ENCODE data around the gene ADGRE2.
"Not testable (repeated sequence)": the region's sequence is repeated elsewhere in the genome, so short reads cannot be mapped to it uniquely, and the experiment has no call there.

The ADGRE2 gene

GRCh38 chr19:14786421-14786851 lies 8.1 kb upstream of the ADGRE2 start:
- H3K23ac ChIP-seq (ENCODE audit: low read depth, low read length, poor library complexity), result no peak overlapping the region
- H3K4ac ChIP-seq (ENCODE audit: low read length), result no peak overlapping the region
- H2BK15ac ChIP-seq (ENCODE audit: low read length), result no peak overlapping the region
- no peak overlapping the region for H2BK120ac ChIP-seq (ENCODE audit: low read depth, low read length)
- no peaks in the 10 kb centered on the region for H3K9me3 ChIP-seq (replicated peaks in 1 of 2; ENCODE audit: control insufficient read depth in 2 of 2, insufficient read depth in 1 of 2, low read depth in 1 of 2, low read length in 2 of 2)
- DNase-seq (ENCODE audit: low spot score), result peak; percentile 50
- H3K14ac ChIP-seq (ENCODE audit: low read length), result no peak overlapping the region
- H3K79me1 ChIP-seq (ENCODE audit: low read depth, low read length), result no peaks in the 10 kb centered on the region
- no peak overlapping the region for H3K9ac ChIP-seq (ENCODE audit: low read depth, low read length, poor library complexity)
- H3K27ac ChIP-seq (replicated peaks; ENCODE audit: low read length), result no peak overlapping the region
- no peak overlapping the region for H2BK12ac ChIP-seq (ENCODE audit: low read length)
- no peak overlapping the region for H3K4me3 ChIP-seq (ENCODE audit: low read length in 2 of 2)
- WGBS, 2 donors (ENCODE audit: extremely low coverage in 2 of 2, insufficient read length in 2 of 2, insufficient replicate concordance in 1 of 2), result no CpG with 5 or more reads among the region's 18 CpGs
- no peak overlapping the region for H2BK5ac ChIP-seq (ENCODE audit: low read length)
- peak overlapping the region; percentile 41 for H3K18ac ChIP-seq (ENCODE audit: low read length)
- H4K8ac ChIP-seq (ENCODE audit: low read depth, low read length), result no peak overlapping the region
- no peak overlapping the region for H3K4me2 ChIP-seq (ENCODE audit: insufficient read depth, low read length, poor library complexity, severe bottlenecking)
- H2AFZ ChIP-seq (ENCODE audit: low read length), result peak overlapping the region; percentile 75
- no peak overlapping the region for H4K91ac ChIP-seq (ENCODE audit: low read depth, low read length, poor library complexity)
- H3K27me3 ChIP-seq (ENCODE audit: control insufficient read depth in 3 of 3, insufficient read depth in 3 of 3, low read depth in 1 of 3, low read length in 3 of 3), result no peaks in the 10 kb centered on the region
- H2AK5ac ChIP-seq (ENCODE audit: low read depth, low read length), result no peak overlapping the region
- peaks cover 0 to 3% of the 10 kb centered on the region in 2 donors for H3K4me1 ChIP-seq (ENCODE audit: control insufficient read depth in 2 of 2, insufficient read depth in 1 of 2, low read depth in 1 of 2, low read length in 2 of 2)
- H3K36me3 ChIP-seq (replicated peaks in 1 of 2; ENCODE audit: control insufficient read depth in 2 of 2, insufficient read depth in 2 of 2, low read length in 2 of 2), result no peaks in the 10 kb centered on the region

DNA sequence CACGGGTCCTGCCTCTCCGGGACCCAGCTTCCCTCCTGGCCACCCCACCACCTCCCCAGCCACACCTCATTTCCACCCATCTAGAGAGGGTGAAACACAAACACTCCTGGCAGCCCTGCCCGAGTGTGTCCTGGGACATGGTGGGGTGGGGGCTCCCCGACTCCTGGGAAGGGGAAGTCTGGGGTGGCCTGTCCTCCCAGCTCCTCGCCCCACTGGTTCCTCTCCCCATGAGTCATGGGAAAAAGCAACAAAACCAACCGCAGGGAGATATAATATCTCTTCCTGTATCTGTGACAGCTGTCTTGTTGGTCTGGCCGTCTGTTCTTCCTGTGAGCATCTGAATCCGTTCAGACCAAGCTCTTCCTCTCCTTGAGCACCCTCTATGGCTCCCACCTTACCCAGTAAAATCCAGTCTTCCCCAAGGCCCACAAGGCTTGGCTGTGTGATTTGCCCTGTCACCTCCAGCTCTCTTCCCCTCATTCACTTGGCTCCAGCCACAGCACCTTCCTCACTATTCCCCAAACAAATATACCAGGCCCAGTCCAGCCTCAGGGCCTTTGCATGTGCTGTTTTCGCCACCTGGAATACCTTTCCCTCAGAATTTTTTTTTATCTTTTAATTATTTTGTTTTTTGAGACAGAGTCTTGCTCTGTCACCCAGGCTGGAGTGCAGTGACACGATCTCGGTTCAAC lies 6.9 kb upstream of the ADGRE2 start:
- H2BK12ac ChIP-seq (ENCODE audit: low read length); H3K27me3 ChIP-seq (ENCODE audit: control insufficient read depth in 3 of 3, insufficient read depth in 3 of 3, low read depth in 1 of 3, low read length in 3 of 3); H2BK15ac ChIP-seq (ENCODE audit: low read length); H2AK5ac ChIP-seq (ENCODE audit: low read depth, low read length); H3K9me3 ChIP-seq (replicated peaks in 1 of 2; ENCODE audit: control insufficient read depth in 2 of 2, insufficient read depth in 1 of 2, low read depth in 1 of 2, low read length in 2 of 2); H3K14ac ChIP-seq (ENCODE audit: low read length); H3K4ac ChIP-seq (ENCODE audit: low read length); H3K4me1 ChIP-seq (ENCODE audit: control insufficient read depth in 2 of 2, insufficient read depth in 1 of 2, low read depth in 1 of 2, low read length in 2 of 2); H3K4me2 ChIP-seq (ENCODE audit: insufficient read depth, low read length, poor library complexity, severe bottlenecking); H4K91ac ChIP-seq (ENCODE audit: low read depth, low read length, poor library complexity); H3K4me3 ChIP-seq (ENCODE audit: low read length in 2 of 2); H3K9ac ChIP-seq (ENCODE audit: low read depth, low read length, poor library complexity); H2BK5ac ChIP-seq (ENCODE audit: low read length); H2BK120ac ChIP-seq (ENCODE audit: low read depth, low read length); H2AFZ ChIP-seq (ENCODE audit: low read length); DNase-seq (ENCODE audit: low spot score); H3K79me1 ChIP-seq (ENCODE audit: low read depth, low read length); H3K23ac ChIP-seq (ENCODE audit: low read depth, low read length, poor library complexity); H3K18ac ChIP-seq (ENCODE audit: low read length); H3K36me3 ChIP-seq (replicated peaks in 1 of 2; ENCODE audit: control insufficient read depth in 2 of 2, insufficient read depth in 2 of 2, low read length in 2 of 2); H4K8ac ChIP-seq (ENCODE audit: low read depth, low read length); H3K27ac ChIP-seq (replicated peaks; ENCODE audit: low read length): not testable (repeated sequence)
- no CpG with 5 or more reads among the region's 11 CpGs for WGBS, 2 donors (ENCODE audit: extremely low coverage in 2 of 2, insufficient read length in 2 of 2, insufficient replicate concordance in 1 of 2)

- not testable (repeated sequence) for H3K14ac ChIP-seq (ENCODE audit: low read length); H3K23ac ChIP-seq (ENCODE audit: low read depth, low read length, poor library complexity); H3K36me3 ChIP-seq (replicated peaks in 1 of 2; ENCODE audit: control insufficient read depth in 2 of 2, insufficient read depth in 2 of 2, low read length in 2 of 2); H3K4me1 ChIP-seq (ENCODE audit: control insufficient read depth in 2 of 2, insufficient read depth in 1 of 2, low read depth in 1 of 2, low read length in 2 of 2); H3K4me2 ChIP-seq (ENCODE audit: insufficient read depth, low read length, poor library complexity, severe bottlenecking); H2AK5ac ChIP-seq (ENCODE audit: low read depth, low read length); H2AFZ ChIP-seq (ENCODE audit: low read length); H2BK15ac ChIP-seq (ENCODE audit: low read length); H2BK12ac ChIP-seq (ENCODE audit: low read length); H4K91ac ChIP-seq (ENCODE audit: low read depth, low read length, poor library complexity); H3K9ac ChIP-seq (ENCODE audit: low read depth, low read length, poor library complexity); H3K9me3 ChIP-seq (replicated peaks in 1 of 2; ENCODE audit: control insufficient read depth in 2 of 2, insufficient read depth in 1 of 2, low read depth in 1 of 2, low read length in 2 of 2); H3K27me3 ChIP-seq (ENCODE audit: control insufficient read depth in 3 of 3, insufficient read depth in 3 of 3, low read depth in 1 of 3, low read length in 3 of 3); H3K79me1 ChIP-seq (ENCODE audit: low read depth, low read length); H2BK120ac ChIP-seq (ENCODE audit: low read depth, low read length); H3K4me3 ChIP-seq (ENCODE audit: low read length in 2 of 2); H4K8ac ChIP-seq (ENCODE audit: low read depth, low read length); H2BK5ac ChIP-seq (ENCODE audit: low read length); H3K4ac ChIP-seq (ENCODE audit: low read length); DNase-seq (ENCODE audit: low spot score); H3K27ac ChIP-seq (replicated peaks; ENCODE audit: low read length); H3K18ac ChIP-seq (ENCODE audit: low read length)
- WGBS, 2 donors (ENCODE audit: extremely low coverage in 2 of 2, insufficient read length in 2 of 2, insufficient replicate concordance in 1 of 2), result no CpG with 5 or more reads among the region's 10 CpGs
These were observed 6.4 kb upstream of the ADGRE2 start for GRCh38 chr19:14784730-14785101.

DNA sequence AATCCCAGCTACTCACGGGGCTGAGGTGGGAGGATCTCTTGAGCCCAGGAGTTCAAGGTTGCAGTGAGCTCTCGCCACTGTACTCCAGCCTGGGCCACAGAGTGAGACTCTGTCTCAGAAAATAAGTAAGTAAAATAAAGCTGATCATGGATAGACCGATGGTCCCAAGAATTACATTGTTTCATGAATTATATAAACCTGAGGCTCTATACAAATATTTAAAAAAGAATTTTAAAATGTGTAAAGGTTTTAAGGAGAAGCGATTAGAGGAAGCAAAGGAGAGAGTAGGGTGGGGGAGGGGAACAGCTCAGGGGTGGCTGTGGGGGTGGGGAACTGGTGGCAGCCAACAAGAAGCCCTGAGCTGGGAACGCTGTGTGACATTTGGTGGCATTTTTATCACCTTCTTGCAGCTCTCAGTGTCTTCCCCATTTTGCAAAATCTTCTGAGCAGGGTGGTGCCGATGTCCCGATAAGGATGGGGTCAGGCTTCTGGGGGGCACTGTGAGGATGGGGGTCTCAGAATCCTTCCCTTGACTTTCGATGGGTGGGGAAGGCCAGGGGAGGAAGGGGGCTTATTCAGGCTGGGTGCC lies 5.1 kb upstream of the ADGRE2 start:
- not testable (repeated sequence) for H2BK12ac ChIP-seq (ENCODE audit: low read length); H2BK15ac ChIP-seq (ENCODE audit: low read length); H4K8ac ChIP-seq (ENCODE audit: low read depth, low read length); H4K91ac ChIP-seq (ENCODE audit: low read depth, low read length, poor library complexity); H3K4me1 ChIP-seq (ENCODE audit: control insufficient read depth in 2 of 2, insufficient read depth in 1 of 2, low read depth in 1 of 2, low read length in 2 of 2); H2AFZ ChIP-seq (ENCODE audit: low read length); H3K27me3 ChIP-seq (ENCODE audit: control insufficient read depth in 3 of 3, insufficient read depth in 3 of 3, low read depth in 1 of 3, low read length in 3 of 3); H3K4me3 ChIP-seq (ENCODE audit: low read length in 2 of 2); H3K18ac ChIP-seq (ENCODE audit: low read length); H3K9me3 ChIP-seq (replicated peaks in 1 of 2; ENCODE audit: control insufficient read depth in 2 of 2, insufficient read depth in 1 of 2, low read depth in 1 of 2, low read length in 2 of 2); DNase-seq (ENCODE audit: low spot score); H3K23ac ChIP-seq (ENCODE audit: low read depth, low read length, poor library complexity); H3K14ac ChIP-seq (ENCODE audit: low read length); H2AK5ac ChIP-seq (ENCODE audit: low read depth, low read length); H3K27ac ChIP-seq (replicated peaks; ENCODE audit: low read length); H3K4ac ChIP-seq (ENCODE audit: low read length); H3K9ac ChIP-seq (ENCODE audit: low read depth, low read length, poor library complexity); H2BK120ac ChIP-seq (ENCODE audit: low read depth, low read length); H3K36me3 ChIP-seq (replicated peaks in 1 of 2; ENCODE audit: control insufficient read depth in 2 of 2, insufficient read depth in 2 of 2, low read length in 2 of 2); H3K79me1 ChIP-seq (ENCODE audit: low read depth, low read length); H2BK5ac ChIP-seq (ENCODE audit: low read length)
- no CpG with 5 or more reads among the region's 8 CpGs for WGBS, 2 donors (ENCODE audit: extremely low coverage in 2 of 2, insufficient read length in 2 of 2, insufficient replicate concordance in 1 of 2)
- H3K4me2 ChIP-seq (ENCODE audit: insufficient read depth, low read length, poor library complexity, severe bottlenecking), result peak overlapping the region; percentile 11
